Measurements from ENCODE around the gene TOB1.
"Not testable (repeated sequence)": the region's sequence is repeated elsewhere in the genome, so short reads cannot be mapped to it uniquely, and the experiment has no call there.

TOB1 gene

DNA sequence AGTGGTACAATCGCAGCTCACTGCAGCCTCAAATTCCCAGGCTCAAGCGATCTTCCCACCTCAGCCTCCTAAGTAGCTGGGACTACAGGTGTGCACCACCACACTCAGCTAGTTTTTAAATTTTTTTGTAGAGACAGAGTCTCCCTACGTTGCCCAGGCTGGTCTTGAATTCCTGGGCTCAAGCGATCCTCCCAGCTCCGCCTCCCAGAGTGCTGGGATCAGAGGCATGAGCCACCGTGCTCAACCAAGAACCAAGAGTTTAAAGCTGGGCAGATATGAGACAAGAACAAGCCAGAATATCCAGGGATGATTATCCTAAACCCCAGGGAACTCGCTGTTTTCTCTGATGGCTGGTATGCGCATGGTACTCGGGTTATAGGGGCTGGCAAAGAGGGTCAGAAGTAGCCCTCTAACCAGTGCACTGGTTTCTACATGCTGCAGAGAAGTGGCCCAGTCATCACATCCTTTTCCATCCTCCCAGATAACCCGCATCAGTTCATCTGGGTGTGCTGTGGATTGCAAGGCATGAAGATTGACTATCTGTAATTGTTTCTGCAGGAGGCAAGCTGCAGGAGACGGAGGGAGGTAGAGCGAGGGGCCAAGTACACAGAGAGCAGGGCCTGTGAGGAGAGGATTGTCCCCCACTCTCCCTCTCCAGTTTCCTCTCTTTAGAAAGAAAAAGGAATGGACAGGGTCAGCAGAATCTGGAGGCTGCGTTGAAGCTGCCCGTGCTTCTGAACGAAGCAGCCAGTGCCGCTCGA, 33.6 kb upstream of the TOB1 start:
- Histone ChIP-seq H3K4me3 (no peak overlapping the region), H3K27ac (peak overlapping the region in 1 of 21 experiments; percentile 33)

DNA sequence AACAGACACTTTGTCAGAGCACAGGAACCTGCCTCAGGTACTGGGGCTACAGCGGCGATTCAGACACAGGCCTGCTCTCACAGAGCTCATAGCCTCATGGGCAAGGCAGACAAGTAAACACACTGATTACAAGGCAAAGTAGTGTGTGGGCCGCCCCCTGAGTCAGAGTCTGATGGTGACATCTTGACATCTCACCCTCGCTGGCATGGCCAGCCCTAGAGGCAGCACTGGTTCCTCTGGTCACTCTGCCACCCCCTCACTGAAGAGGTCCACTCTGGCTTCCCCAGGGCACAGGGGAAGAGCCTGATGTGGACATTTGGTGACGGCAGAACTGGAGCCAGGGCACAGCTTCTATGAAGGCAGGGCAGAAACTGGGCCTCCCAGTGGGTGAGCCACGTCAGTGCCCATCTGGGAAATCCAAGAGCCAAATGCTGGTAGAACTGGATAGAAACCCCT, 32.9 kb upstream of the TOB1 start:
- Histone ChIP-seq H3K4me3 (no peak overlapping the region), H3K27ac (peak overlapping the region in 2 of 21 experiments; percentile 33 to 50)

GRCh38 chr17:50898369-50899004, 32.3 kb upstream of the TOB1 start:
- Histone ChIP-seq H3K27ac (peak overlapping the region in 1 of 21 experiments; percentile 50), H3K4me3 (no peak overlapping the region)

DNA sequence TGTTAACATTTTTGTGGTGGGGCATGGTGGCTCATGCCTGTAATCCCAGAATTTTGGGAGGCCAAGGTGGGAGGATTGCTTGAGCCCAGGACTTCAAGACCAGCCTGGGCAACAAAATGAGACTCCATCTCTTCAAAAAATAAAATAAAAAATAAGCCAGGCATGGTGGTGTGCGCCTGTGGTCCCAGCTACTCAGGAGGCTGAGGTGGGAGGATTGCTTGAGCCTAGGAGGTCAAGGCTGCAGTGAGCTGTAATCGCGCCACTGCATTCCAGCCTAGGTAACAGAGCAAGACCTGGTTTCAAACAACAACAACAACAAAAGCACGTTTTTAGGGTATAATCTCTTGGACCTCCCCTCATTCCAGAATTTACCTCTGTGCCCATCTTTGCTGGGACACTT, 28.4 kb upstream of the TOB1 start:
- H3K4me3 ChIP-seq, result not testable (repeated sequence)
- peak overlapping the region in 1 of 21 experiments; percentile 34 for H3K27ac ChIP-seq

DNA sequence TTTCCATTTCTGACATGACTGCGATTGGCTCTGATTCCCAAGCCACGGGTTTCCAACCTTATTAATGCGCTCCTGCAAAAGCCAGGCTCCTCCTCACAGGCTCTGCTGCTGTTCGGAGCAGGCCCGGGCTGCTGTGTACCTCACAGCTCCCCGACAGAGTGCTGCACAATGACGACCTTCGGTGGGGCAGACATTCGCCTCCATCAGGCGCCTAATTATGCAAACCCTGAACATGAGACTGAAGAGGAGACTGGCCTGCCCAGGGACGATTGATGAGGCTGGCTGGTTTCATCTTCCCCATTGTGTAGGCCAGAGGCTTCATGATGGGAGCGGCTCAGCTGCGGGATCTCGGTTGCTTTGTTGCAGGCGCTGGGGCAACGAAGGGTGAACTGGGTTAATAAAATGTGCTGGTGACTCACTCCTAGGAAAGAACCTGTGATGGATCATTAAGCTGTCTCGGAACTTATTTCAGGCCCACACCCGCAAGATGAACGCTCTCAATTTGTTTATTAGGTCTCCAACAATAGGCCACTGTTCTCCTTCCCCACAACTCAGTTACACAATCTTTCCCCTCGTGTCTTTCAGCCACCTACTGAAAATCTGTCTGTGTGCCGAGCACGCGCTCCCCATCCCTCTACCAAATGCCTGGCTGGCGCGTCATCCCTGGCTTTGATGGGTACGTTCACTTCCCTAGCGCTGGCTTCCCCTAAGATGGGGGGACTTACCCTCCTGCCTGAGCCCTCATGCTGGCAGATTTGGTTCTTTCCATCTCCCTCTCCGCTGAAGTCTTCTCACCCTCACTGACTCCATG, 27.2 kb upstream of the TOB1 start:
- peak overlapping the region in 20 of 21 experiments; percentile 27 to 84 (median 72) for H3K27ac ChIP-seq

DNA sequence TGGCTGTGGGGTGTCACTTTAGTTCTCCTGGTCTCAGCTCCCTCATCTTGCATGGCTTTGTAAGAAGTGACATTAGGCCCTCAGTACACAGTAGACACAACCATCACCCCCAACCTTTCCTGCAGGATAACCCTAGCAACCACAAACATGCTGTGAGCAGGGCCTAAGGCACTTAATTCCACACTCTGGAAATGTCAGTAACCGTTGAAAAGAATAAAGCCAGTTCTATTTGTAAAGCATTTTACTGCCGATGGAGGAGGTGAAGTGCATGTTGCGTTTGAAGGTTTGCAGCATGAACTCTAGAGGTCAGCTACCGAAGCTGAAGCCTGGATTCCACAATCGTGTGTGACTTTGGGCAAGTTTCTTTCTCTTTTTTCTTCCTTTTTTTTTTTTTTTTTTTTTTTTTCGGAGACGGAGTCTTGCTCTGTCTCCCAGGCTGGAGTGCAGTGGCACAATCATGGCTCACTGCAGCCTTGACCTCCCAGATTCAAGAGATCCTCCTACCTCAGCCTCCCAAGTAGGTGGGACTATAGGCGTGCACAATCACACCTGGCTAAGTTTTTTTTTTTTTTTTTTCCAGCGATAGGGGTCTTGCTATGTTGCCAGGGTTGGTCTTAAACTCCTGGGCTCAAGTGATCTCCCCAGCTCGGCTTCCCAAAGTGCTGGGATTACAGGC, 26.1 kb upstream of the TOB1 start:
- Histone ChIP-seq H3K4me3 (peak overlapping the region in 1 of 7 experiments; percentile 18), H3K27ac (peak overlapping the region in 16 of 21 experiments; percentile 27 to 84 (median 73))

More for the DNA sequence above, 27.2 kb upstream of the TOB1 start:
- peak overlapping the region in 1 of 7 experiments; percentile 18 for H3K4me3 ChIP-seq

DNA sequence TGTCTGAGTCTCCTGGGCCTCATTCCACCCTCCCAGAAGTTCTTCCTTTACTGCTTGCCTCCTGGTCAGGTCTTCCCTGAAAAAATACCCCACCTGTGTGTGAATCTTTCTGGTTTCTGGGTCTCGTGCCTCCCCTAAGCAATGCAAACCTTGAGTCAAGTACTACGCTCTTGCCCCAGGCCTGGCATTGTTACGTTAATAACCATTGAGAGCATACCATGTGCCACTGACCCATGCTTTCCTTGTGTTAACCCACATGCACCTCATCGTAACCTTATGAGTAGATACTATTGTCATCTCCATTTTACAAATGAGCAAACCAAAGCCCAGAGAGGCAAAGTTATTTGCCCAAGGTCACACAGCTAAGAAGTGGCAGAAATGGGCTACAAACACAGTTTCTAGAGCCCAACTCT, 25.4 kb upstream of the TOB1 start:
- peak overlapping the region in 11 of 21 experiments; percentile 2 to 84 (median 72) for H3K27ac ChIP-seq

DNA sequence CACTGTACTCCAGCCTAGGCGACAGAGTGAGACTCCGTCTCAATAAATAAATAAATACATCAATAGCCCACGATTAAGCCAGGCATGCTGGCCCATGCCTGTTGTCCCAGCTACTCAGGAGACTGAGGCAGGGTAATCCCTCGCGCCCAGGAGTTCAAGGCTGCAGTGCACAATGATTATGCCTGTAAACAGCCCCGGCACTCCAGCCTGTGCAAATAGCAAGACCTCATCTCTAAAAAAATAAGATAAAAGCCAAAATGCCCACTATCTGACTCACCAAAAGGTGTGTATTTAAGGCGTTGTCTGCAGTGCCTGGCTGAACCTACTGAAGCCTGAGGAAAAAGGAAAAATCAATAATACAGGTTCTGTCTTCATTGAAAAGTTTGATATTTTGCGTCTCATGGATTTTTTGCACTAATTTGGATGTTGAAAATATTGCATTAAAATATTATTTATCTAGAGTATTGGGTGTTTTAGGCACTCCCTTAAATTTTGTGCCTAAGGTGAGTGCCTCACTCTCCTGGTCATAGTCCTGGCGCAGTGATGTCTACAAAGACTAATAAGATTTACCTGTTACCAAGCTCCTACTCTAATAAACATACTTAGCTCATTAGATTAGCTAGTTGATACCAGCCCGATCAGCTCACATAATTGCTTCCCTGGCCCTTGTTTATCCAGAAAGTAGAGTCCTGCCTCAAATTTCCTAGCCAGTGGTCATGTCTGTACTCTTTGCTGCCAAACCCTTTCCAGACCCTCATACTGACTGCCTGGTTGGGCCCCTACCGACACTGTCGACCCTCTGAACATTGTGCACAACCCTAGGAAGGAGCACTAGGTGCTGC, 24.7 kb upstream of the TOB1 start:
- no peak overlapping the region for H3K4me3 ChIP-seq
- H3K27ac ChIP-seq, result peak overlapping the region in 9 of 21 experiments; percentile 25 to 84 (median 72)

More for the DNA sequence above, 25.4 kb upstream of the TOB1 start:
- H3K4me3 ChIP-seq, result no peak overlapping the region

GRCh38 chr17:50889528-50890118, 23.5 kb upstream of the TOB1 start:
- H3K4me3 ChIP-seq, result no peak overlapping the region
- peak overlapping the region in 3 of 21 experiments; percentile 14 to 84 (median 39) for H3K27ac ChIP-seq

DNA sequence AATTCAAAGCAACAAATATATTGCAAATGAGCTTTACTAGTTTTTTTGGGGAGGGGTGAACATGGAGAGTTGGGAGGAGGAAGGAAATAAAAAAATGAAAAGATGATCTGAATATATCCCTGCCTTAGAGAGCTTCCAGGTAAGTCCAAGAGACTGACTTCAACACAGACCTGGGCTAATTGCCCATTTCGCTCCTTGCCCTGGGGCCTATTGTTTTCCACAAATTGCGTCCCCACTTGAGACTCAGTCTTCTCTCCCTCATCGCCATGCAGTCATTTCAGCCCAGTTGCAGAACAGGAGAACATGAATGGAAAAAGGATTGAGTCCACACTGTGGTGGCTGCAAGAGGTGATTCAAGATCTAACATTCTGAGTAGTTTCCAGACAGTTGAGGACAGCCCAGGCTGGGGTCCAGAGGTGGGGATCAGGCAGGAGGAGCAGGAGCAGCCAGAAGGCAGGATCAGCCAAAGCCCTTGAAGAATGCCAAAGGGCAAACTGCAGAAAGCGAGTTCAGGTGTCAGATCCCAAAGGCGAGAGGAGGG, 21.6 kb upstream of the TOB1 start:
- peak overlapping the region in 4 of 21 experiments; percentile 0 to 43 (median 14) for H3K27ac ChIP-seq
- no peak overlapping the region for H3K4me3 ChIP-seq

DNA sequence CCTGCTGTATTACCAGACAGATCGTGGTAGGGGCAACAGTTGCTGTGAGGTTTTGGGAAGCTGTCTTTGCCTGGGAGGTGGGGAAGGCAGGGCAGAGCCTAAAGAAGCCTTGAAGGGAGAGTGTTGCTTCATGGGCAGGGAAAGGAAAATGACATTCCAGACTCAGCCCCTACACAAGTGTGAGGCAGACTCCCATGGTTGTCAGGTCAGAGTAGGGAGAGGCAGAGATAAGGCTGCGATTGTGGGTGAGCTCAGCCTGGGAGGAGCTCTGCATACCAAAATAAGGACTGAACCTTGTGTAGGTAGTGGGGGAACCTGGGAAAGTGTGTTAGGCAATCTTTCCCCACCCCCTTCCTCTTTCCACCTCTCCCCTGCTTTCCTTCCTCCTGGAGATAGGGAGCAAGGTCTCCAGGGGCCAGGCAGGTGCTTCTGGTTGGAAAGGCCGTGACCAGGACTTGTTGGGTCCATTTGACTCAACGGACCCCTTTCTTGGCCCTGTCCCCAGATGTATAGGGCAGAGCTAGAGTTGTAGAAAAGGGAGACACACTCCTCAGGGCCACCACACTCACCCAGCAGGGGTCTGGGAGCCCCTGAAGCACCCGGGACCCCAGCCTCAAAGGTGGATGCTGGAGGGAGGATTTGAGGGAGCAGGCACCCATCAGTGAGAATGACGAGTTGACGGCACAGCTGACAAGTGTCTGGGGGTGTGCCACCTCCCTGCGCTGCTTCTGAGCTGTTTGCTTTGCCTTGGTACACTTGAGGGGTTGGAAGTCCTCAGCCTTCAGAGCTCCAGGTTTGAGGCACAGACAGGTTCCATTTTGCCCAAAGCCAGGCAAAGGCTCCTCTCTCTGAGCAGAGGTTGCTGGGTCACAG, 18.5 kb upstream of the TOB1 start:
- H3K27ac ChIP-seq, result peak overlapping the region in 15 of 21 experiments; percentile 3 to 73 (median 42)

DNA sequence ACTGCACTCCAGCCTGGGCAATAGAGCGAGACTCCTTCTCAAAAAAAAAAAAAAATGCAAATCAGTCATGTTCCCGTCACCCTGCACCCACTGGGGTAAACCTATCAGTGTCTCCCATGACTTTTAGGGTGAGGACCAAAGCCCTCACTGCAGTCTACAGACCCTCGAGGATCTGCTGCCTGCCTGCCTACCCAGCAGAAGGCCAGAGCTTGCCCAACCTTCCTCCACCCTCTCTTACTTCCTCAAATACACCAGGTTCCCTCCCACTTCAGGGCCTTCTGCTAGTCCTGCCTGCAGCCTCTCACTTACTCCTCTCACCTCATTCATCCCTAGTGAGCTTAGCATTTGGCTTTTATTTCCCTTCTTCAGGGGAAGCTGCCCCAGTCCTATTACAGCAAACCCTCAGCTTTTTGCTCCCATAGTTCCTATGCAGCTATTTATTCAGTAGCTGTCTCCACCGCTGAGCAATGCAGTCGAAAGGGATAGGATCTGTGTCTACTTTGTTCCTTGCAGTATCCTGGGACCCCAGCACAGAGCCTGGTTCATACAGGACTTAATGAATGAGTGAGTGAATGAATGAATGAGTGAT, 17.8 kb upstream of the TOB1 start:
- Histone ChIP-seq H3K27ac (peak overlapping the region in 15 of 21 experiments; percentile 3 to 73 (median 42)), H3K4me3 (no peak overlapping the region)

More for the DNA sequence above, 18.5 kb upstream of the TOB1 start:
- no peak overlapping the region for H3K4me3 ChIP-seq

DNA sequence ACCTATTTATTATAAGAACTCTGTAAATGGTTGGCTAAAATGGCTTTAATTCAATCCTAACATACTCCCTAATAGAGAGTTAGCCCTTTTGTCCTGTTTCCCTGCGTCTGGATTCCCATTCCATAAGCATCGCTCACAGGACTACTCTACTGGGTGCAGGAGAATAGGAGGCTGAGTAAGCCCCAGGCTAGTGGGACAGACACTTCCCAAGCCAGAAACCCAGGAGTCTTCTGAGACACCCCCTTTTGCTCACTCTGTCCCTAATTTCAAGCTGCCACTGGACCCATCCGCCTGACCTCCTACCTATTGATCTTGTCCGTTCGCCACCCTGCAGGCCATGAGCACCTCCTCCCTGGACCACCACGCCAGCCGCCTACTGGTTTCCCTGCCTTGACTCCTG, 16.7 kb upstream of the TOB1 start:
- Histone ChIP-seq H3K27ac (no peak overlapping the region), H3K4me3 (no peak overlapping the region)

GRCh38 chr17:50881182-50881581, 15.0 kb upstream of the TOB1 start:
- no peak overlapping the region for H3K4me3 ChIP-seq
- no peak overlapping the region for H3K27ac ChIP-seq

DNA sequence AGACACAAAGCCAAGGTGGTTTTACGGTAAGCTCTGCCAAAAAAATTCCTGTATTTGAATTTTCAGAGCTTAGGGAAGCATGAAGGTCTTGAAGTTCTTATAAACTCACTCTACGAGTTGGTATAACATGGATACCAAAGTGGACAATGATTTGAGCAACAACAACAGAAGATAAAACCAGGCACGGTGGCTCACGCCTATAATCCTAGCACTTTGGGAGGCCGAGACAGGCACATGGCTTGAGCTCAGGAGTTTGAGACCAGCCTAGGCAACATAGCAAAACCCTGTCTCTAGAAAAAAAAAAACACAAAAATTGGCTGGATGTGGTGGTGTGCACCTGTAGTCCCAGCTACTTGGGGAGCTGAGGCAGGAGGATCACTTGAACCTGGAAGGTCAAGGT, 12.9 kb upstream of the TOB1 start:
- Histone ChIP-seq H3K4me3 (no peak overlapping the region), H3K27ac (no peak overlapping the region)

- Histone ChIP-seq H3K4me3 (no peak overlapping the region), H3K27ac (no peak overlapping the region)
These were observed 11.7 kb upstream of the TOB1 start for GRCh38 chr17:50877838-50878237.

- not testable (repeated sequence) for H3K4me3 ChIP-seq, H3K27ac ChIP-seq
These were observed 10.9 kb upstream of the TOB1 start for GRCh38 chr17:50877042-50877441.

All from skin epidermis (tissue), 12 donors.